Tibial artery (tissue), 4 donors: ENCODE measurements around the gene CEP162.

Experiments used
- DNase-seq, 2 donors: peaks; one replicate each; pipeline ENCODE4 v3.0.0-alpha.2; 2019
- H3K27ac ChIP-seq, 2 donors: fragments of 200-600 bp; sonication (generic) in 1 of 2; 1 replicate in 1 of 2; 2 replicates in 1 of 2; pipeline ENCODE4 v1.5.1; 2018 to 2019; ENCODE audit warnings: mild to moderate bottlenecking in 1 of 2
- H3K27me3 ChIP-seq, 2 donors: fragments of 200-600 bp; sonication (generic) in 1 of 2; one replicate each; pipeline versions ENCODE4 v1.5.1 to v1.6.0; 2016 to 2019
- H3K36me3 ChIP-seq, 3 donors: fragments of 200-600 bp; sonication (generic) in 2 of 3; one replicate each; pipeline ENCODE4 v1.5.1; 2016 to 2019; ENCODE audit warnings: mild to moderate bottlenecking in 2 of 3
- H3K4me1 ChIP-seq, 4 donors: fragments of 200-600 bp; sonication (generic) in 2 of 4; 1 replicate in 3 of 4; 2 replicates in 1 of 4; pipeline ENCODE4 v1.5.1; 2016 to 2019
- H3K4me3 ChIP-seq, 2 donors: fragments of 200-600 bp; sonication (generic) in 1 of 2; 1 replicate in 1 of 2; 2 replicates in 1 of 2; pipeline ENCODE4 v1.5.1; 2018 to 2019; ENCODE audit warnings: mild to moderate bottlenecking in 2 of 2
- H3K9me3 ChIP-seq, 3 donors: fragments of 200-600 bp; sonication (generic) in 1 of 3; one replicate each; pipeline ENCODE4 v1.5.1; 2016 to 2019
- intact Hi-C: fragments of 100-400 bp; cut with DNase I; formaldehyde crosslinking; loops from one replicate; pipeline ENCODE4 v1.15.0; 2023; ENCODE audit warnings: low total_unique reads
- TF ChIP-seq, protein P1 (sequence below), 2 experiments: fragments of 200-600 bp in 1 of 2; fragments of 450-650 bp in 1 of 2; IDR thresholded peaks; one replicate each; pipeline ENCODE4 v1.5.1; 2017 to 2019; ENCODE audit warnings: antibody characterized with exemption in 2 of 2, mild to moderate bottlenecking in 1 of 2, moderate library complexity in 1 of 2

The CEP162 gene

DNA sequence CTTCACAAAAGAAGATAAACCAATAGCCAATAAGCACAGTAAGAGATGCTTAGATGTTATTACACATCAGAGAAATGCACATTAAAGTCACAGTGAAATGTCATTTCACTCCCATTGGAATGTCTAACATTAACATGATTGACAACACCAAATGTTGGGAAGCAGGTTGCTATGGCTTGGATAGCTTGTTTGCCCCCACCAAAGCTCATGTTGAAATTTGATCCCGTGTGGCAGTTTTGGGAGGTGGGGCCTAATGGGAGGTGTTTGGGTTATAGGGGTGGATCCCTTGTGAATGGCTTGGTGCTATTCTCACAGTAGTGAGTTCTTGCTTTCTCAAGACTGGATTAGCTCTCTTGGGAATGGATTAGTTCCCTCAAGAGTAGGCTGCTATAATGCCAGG, 149.1 kb downstream of the CEP162 start:
- peaks cover 0 to 7% (median 0%) of the 10 kb centered on the region in 4 donors for H3K4me1 ChIP-seq
- DNase-seq, result no peak
- H3K4me3 ChIP-seq, result no peak overlapping the region
- H3K27me3 ChIP-seq, result no peaks in the 10 kb centered on the region
- no peaks in the 10 kb centered on the region for H3K9me3 ChIP-seq
- H3K27ac ChIP-seq, result peak overlapping the region in 1 of 2 donors; percentile 1
- TF ChIP-seq, protein P1, sequence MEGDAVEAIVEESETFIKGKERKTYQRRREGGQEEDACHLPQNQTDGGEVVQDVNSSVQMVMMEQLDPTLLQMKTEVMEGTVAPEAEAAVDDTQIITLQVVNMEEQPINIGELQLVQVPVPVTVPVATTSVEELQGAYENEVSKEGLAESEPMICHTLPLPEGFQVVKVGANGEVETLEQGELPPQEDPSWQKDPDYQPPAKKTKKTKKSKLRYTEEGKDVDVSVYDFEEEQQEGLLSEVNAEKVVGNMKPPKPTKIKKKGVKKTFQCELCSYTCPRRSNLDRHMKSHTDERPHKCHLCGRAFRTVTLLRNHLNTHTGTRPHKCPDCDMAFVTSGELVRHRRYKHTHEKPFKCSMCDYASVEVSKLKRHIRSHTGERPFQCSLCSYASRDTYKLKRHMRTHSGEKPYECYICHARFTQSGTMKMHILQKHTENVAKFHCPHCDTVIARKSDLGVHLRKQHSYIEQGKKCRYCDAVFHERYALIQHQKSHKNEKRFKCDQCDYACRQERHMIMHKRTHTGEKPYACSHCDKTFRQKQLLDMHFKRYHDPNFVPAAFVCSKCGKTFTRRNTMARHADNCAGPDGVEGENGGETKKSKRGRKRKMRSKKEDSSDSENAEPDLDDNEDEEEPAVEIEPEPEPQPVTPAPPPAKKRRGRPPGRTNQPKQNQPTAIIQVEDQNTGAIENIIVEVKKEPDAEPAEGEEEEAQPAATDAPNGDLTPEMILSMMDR (IDR thresholded peaks at IDR 0.05), result no peak
- intact Hi-C loops, result no loop called here
- peaks cover 0 to 4% (median 0%) of the 10 kb centered on the region in 3 donors for H3K36me3 ChIP-seq

DNA sequence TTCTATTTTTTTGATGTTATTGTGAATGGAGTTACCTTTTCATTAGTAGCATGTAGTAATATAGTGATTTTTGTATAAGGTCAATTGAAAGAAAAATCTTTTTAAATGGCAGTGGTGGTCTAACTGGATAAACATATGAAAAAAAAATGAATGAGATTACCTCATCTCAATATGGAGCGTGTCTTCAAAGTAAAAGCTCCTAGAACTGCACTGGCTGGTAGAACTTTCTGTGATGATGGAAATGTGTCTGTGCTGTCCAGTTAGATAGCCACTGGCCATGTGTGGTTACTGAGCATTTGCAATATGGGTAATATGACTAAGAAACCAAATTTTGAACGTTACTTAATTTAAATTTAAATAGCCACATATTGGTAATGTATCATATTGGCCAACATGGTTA, 149.8 kb downstream of the CEP162 start:
- Histone ChIP-seq H3K27ac (no peak overlapping the region), H3K4me1 (peaks cover 0 to 7% (median 0%) of the 10 kb centered on the region in 4 donors), H3K36me3 (peaks cover 0 to 10% (median 0%) of the 10 kb centered on the region in 3 donors), H3K9me3 (no peaks in the 10 kb centered on the region), H3K4me3 (no peak overlapping the region), H3K27me3 (no peaks in the 10 kb centered on the region)
- TF ChIP-seq, protein P1 (IDR thresholded peaks at IDR 0.05), result no peak
- intact Hi-C loops, result no loop called here
- DNase-seq, result no peak

DNA sequence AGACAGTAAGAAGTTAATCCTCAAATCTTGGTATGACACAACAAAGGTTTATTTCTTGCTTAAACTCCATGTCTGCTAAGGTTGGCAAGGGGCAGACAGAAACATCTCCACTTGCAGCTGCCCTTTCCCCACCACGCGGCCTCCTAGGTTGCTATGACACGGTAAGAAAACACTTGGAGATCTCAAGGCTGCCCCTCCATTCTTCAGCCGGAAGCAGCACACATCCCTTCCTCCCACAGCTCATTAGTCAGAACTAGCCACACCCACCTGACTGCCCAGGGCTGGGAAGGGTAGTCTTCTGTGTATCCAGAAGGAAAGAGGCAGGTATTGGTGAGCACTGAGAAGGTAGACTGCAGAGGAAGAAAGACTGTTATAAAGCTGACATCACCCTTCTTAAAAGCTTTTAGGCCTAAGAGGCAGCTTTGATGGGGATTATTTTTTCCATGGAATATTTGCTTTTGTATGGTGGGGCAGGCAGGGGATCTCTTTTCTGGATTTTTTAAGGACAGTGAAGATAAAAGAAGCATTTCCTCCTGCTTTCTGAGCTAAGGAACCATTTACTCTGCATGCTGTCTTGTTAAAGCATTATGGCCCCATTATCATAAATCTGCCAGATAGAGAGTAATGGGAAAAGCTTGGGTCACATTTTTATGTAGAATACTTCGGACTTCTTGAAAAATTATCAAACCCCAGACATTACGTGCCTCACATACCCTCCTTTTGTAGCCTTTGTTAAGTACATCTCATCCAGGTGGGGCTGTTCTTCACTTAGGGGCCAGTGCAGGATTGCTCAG, 152.3 kb downstream of the CEP162 start:
- no peaks in the 10 kb centered on the region for H3K27me3 ChIP-seq
- H3K36me3 ChIP-seq, result peaks cover 0 to 16% (median 14%) of the 10 kb centered on the region in 3 donors
- no peak for DNase-seq
- H3K27ac ChIP-seq, result no peak overlapping the region
- intact Hi-C loops, result no loop called here
- TF ChIP-seq, protein P1 (IDR thresholded peaks at IDR 0.05), result no peak
- no peak overlapping the region for H3K4me3 ChIP-seq
- peaks cover 0 to 7% (median 0%) of the 10 kb centered on the region in 4 donors for H3K4me1 ChIP-seq
- no peaks in the 10 kb centered on the region for H3K9me3 ChIP-seq
